A673 (cell line): ENCODE measurements around the gene UVSSA.

Experiments
- EZH2 ChIP-seq: fragments of 200-600 bp; sonication (generic); IDR thresholded peaks from 2 replicates; pipeline ENCODE4 v1.6.1; 2017; ENCODE audit warnings: borderline replicate concordance, low read depth, mild to moderate bottlenecking, mixed read lengths, antibody characterized with exemption, low read length; ENCODE audit not compliant: poor library complexity, severe bottlenecking
- TF ChIP-seq, protein P1 (sequence below): fragments of 300-800, 200-600 bp; sonication (generic); conservative IDR thresholded peaks from 2 replicates; pipeline ENCODE4 v1.5.1; 2017; ENCODE audit warnings: low read depth, mild to moderate bottlenecking, antibody characterized with exemption, low read length, moderate library complexity, mixed read lengths

DNA sequence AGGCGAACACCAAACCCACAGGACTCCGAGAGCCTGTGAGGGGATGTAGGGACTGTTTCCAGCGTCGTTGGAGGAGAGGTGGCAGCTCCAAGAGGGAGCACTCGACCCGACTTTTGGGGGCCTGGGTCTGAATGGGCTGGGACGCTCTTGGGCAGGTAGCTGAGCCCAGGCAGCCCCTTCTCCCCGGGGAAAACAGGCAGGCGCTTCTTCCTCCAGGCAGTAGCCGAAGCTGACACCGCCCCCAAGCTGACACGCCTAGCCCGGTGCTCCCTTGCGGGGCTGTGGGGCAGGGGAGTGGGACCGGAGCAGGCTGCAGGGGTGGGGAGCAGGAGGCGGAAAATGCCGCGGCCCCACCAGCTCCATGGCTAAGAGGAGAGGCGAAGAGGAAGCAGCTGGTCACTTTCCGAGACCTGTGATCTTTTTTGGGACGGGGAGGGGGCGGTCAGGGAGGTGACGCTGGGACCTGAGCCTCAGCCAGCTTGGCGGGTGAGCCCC is 55.1 kb downstream of the UVSSA start:
- TF ChIP-seq, protein P1, sequence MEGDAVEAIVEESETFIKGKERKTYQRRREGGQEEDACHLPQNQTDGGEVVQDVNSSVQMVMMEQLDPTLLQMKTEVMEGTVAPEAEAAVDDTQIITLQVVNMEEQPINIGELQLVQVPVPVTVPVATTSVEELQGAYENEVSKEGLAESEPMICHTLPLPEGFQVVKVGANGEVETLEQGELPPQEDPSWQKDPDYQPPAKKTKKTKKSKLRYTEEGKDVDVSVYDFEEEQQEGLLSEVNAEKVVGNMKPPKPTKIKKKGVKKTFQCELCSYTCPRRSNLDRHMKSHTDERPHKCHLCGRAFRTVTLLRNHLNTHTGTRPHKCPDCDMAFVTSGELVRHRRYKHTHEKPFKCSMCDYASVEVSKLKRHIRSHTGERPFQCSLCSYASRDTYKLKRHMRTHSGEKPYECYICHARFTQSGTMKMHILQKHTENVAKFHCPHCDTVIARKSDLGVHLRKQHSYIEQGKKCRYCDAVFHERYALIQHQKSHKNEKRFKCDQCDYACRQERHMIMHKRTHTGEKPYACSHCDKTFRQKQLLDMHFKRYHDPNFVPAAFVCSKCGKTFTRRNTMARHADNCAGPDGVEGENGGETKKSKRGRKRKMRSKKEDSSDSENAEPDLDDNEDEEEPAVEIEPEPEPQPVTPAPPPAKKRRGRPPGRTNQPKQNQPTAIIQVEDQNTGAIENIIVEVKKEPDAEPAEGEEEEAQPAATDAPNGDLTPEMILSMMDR = no peak
- no peak for TF ChIP-seq EZH2
